ENCODE data around the gene DNALI1. TPM values are rescaled to one million over a fixed set of nuclear protein-coding genes. Genes with fewer than 3 reads are reported as not detected.
"Not testable (repeated sequence)": the region's sequence is repeated elsewhere in the genome, so short reads cannot be mapped to it uniquely, and the experiment has no call there.

Gene DNALI1
- total and polyA plus RNA-seq, 2 experiments from 2014 or later, result 0.32 to 2.1 TPM

- 76% methylated on average over 18 of the region's 18 CpGs for whole genome bisulfite sequencing, 2 experiments (ENCODE audit: low coverage in 1 of 2, low lambda C conversion rate in 2 of 2, missing lambda C conversion rate in 2 of 2)
Measured at GRCh38 chr1:37515185-37516034, 41.3 kb upstream of the DNALI1 start.

DNA sequence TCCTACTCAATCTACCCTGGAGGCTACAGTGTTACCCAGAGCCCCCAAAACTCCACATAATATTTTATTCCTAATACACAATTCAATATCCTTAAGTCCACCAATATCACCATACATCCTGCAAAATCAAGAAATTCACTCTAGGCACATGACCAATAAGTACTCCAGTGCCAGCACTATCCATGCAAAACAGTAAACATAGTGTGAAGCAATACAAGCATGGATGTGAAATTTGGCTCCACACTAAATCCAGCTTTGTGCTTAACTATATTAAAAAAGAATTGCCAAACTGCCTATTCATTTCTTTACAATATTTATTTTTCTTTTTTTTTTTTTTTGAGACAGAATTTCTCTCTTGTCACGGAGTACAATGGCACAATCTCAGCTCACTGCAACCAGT, 39.2 kb upstream of the DNALI1 start:
- Histone ChIP-seq H3K36me3 (ENCODE audit: low read depth) (no peaks in the 10 kb centered on the region), H3K9me2 (ENCODE audit: insufficient read depth) (no peaks in the 10 kb centered on the region), H3K79me2 (ENCODE audit: insufficient read depth) (peaks cover 19% of the 10 kb centered on the region), H3K27me3 (replicated peaks; ENCODE audit: insufficient read depth) (no peaks in the 10 kb centered on the region), H3F3A (ENCODE audit: insufficient read depth) (peaks cover 9% of the 10 kb centered on the region), H3K9me3 (ENCODE audit: low read depth) (no peaks in the 10 kb centered on the region), H3K9ac (no peak overlapping the region), H3K4me3 (no peak overlapping the region), H2AFZ (no peak overlapping the region), H4K20me1 (ENCODE audit: insufficient read depth) (no peaks in the 10 kb centered on the region), H3K27ac (no peak overlapping the region), H3K4me2 (ENCODE audit: unreplicated experiment) (no peak overlapping the region), H3K4me1 (ENCODE audit: insufficient read depth) (0 out of 2 replicates have a peak, but pooled peaks cover 4% of the 10 kb centered on the region)
- WGBS, 2 experiments (ENCODE audit: low coverage in 1 of 2, low lambda C conversion rate in 2 of 2, missing lambda C conversion rate in 2 of 2), result 54 to 62% methylated on average over 1 of the region's 1 CpG
- in situ Hi-C loops (cut with MboI), result no loop called here
- no peak for DNase-seq
- TF ChIP-seq EZH2 (IDR thresholded peaks at IDR 0.05; ENCODE audit: insufficient read depth, poor library complexity, severe bottlenecking), result no peak
- no peak for TF ChIP-seq EZH2phosphoT487 (IDR thresholded peaks at IDR 0.05; ENCODE audit: insufficient read depth, low read depth)

More at GRCh38 chr1:37515185-37516034, 41.3 kb upstream of the DNALI1 start:
- no peaks in the 10 kb centered on the region for H4K20me1 ChIP-seq (ENCODE audit: insufficient read depth)
- peak overlapping the region; percentile 74 for H3K27ac ChIP-seq
- H3K4me2 ChIP-seq (ENCODE audit: unreplicated experiment), result peak overlapping the region; percentile 78
- TF ChIP-seq EZH2phosphoT487 (IDR thresholded peaks at IDR 0.05; ENCODE audit: insufficient read depth, low read depth), result no peak
- TF ChIP-seq EZH2 (IDR thresholded peaks at IDR 0.05; ENCODE audit: insufficient read depth, poor library complexity, severe bottlenecking), result no peak
- H2AFZ ChIP-seq, result peak overlapping the region; percentile 86
- in situ Hi-C loops (cut with MboI), result no loop called here
- H3K4me3 ChIP-seq, result peak overlapping the region; percentile 83
- H3F3A ChIP-seq (ENCODE audit: insufficient read depth), result peaks cover 9% of the 10 kb centered on the region
- H3K9me2 ChIP-seq (ENCODE audit: insufficient read depth), result no peaks in the 10 kb centered on the region
- no peak for DNase-seq
- peak overlapping the region; percentile 82 for H3K9ac ChIP-seq
- peaks cover 41% of the 10 kb centered on the region for H3K79me2 ChIP-seq (ENCODE audit: insufficient read depth)
- H3K27me3 ChIP-seq (replicated peaks; ENCODE audit: insufficient read depth), result no peaks in the 10 kb centered on the region
- peaks cover 15% of the 10 kb centered on the region for H3K36me3 ChIP-seq (ENCODE audit: low read depth)
- 0 out of 2 replicates have a peak, but pooled peaks cover 4% of the 10 kb centered on the region for H3K4me1 ChIP-seq (ENCODE audit: insufficient read depth)
- H3K9me3 ChIP-seq (ENCODE audit: low read depth), result no peaks in the 10 kb centered on the region

GRCh38 chr1:37518241-37518640, 38.5 kb upstream of the DNALI1 start:
- H3K27ac ChIP-seq; H4K20me1 ChIP-seq (ENCODE audit: insufficient read depth); DNase-seq; H3K9me3 ChIP-seq (ENCODE audit: low read depth); in situ Hi-C loops (cut with MboI); H2AFZ ChIP-seq; H3K36me3 ChIP-seq (ENCODE audit: low read depth); H3K27me3 ChIP-seq (replicated peaks; ENCODE audit: insufficient read depth); H3K4me1 ChIP-seq (ENCODE audit: insufficient read depth); H3K9ac ChIP-seq; H3F3A ChIP-seq (ENCODE audit: insufficient read depth); H3K4me2 ChIP-seq (ENCODE audit: unreplicated experiment); H3K9me2 ChIP-seq (ENCODE audit: insufficient read depth); H3K4me3 ChIP-seq: not testable (repeated sequence)
- H3K79me2 ChIP-seq (ENCODE audit: insufficient read depth), result peaks cover 12% of the 10 kb centered on the region
- 91% methylated on average over 11 to 30 of the region's 31 CpGs for WGBS, 2 experiments (ENCODE audit: low coverage in 1 of 2, low lambda C conversion rate in 2 of 2, missing lambda C conversion rate in 2 of 2)

DNA sequence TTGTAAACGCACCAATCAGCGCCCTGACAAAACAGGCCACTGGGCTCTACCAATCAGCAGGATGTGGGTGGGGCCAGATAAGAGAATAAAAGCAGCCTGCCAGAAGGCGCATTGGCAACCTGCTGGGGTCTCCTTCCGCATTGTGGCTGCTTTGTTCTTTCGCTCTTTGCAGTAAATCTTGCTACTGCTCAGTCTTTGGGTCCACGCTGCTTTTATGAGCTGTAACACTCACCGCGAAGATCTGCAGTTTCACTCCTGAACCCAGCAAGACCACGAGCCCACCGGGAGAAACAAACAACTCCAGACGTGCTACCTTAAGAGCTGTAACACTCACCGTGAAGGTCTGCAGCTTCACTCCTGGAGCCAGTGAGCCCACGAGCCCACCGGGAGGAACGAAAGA, 37.8 kb upstream of the DNALI1 start:
- H3K4me2 ChIP-seq (ENCODE audit: unreplicated experiment); H3K9ac ChIP-seq; H3K27ac ChIP-seq; H3K9me2 ChIP-seq (ENCODE audit: insufficient read depth); H3K9me3 ChIP-seq (ENCODE audit: low read depth); H2AFZ ChIP-seq; H3K4me1 ChIP-seq (ENCODE audit: insufficient read depth); DNase-seq; H3K79me2 ChIP-seq (ENCODE audit: insufficient read depth); H3K27me3 ChIP-seq (replicated peaks; ENCODE audit: insufficient read depth); H3K36me3 ChIP-seq (ENCODE audit: low read depth); H3K4me3 ChIP-seq; H3F3A ChIP-seq (ENCODE audit: insufficient read depth); in situ Hi-C loops (cut with MboI); H4K20me1 ChIP-seq (ENCODE audit: insufficient read depth): not testable (repeated sequence)
- WGBS, 2 experiments (ENCODE audit: low coverage in 1 of 2, low lambda C conversion rate in 2 of 2, missing lambda C conversion rate in 2 of 2), result 68 to 69% methylated on average over 15 of the region's 15 CpGs

DNA sequence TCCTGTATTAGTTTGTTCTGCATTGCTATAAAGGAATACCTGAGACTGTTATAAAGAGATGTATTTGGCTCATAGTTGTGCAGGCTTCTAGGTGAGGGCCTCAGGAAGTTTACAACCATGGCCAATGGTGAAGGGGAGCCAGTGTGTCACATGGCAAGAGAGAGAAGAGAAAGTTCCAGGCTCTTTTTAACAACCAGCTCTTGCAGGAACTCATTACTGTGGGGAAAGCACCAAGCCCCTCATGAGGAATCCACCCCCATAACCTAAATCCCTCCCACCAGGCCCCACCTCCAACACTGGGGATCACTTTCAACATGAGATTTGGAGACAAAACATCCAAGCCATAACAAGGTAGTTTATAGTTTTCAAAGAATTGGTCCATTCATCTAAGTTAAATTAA, 37.1 kb upstream of the DNALI1 start:
- H3K4me2 ChIP-seq (ENCODE audit: unreplicated experiment), result no peak overlapping the region

DNA sequence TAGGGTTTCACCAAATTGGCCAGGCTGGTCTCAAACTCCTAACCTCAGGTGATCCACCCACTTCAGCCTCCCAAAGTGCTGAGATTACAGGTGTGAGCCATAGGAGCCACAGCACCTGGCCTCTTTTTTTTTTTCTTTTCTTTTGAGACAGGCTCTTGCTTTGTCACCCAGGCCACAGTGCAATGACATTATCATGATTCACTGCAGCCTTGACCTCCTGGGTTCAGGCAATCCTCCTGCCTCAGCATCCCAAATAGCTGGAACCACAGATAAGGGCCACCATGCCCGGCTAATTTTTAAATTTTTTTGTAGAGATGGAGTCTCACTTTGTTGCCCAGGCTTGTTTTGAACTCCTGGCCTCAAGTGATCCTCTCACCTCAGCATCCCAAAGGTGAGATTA, 26.9 kb upstream of the DNALI1 start:
- 97 to 100% methylated on average over 1 of the region's 1 CpG for WGBS, 2 experiments (ENCODE audit: low coverage in 1 of 2, low lambda C conversion rate in 2 of 2, missing lambda C conversion rate in 2 of 2)
- H3K9ac ChIP-seq; H3K9me3 ChIP-seq (ENCODE audit: low read depth); H4K20me1 ChIP-seq (ENCODE audit: insufficient read depth); H3K36me3 ChIP-seq (ENCODE audit: low read depth); H3K4me3 ChIP-seq; DNase-seq; H3K4me2 ChIP-seq (ENCODE audit: unreplicated experiment); H3K27ac ChIP-seq; H3K9me2 ChIP-seq (ENCODE audit: insufficient read depth); H3K27me3 ChIP-seq (replicated peaks; ENCODE audit: insufficient read depth); H2AFZ ChIP-seq; H3K79me2 ChIP-seq (ENCODE audit: insufficient read depth); in situ Hi-C loops (cut with MboI): not testable (repeated sequence)
- Histone ChIP-seq H3F3A (ENCODE audit: insufficient read depth) (peaks cover 12% of the 10 kb centered on the region), H3K4me1 (ENCODE audit: insufficient read depth) (peaks cover 15% of the 10 kb centered on the region)

More for the DNA sequence above, 37.1 kb upstream of the DNALI1 start:
- peaks cover 9% of the 10 kb centered on the region for H3F3A ChIP-seq (ENCODE audit: insufficient read depth)
- in situ Hi-C loops (cut with MboI), result no loop called here
- H3K9me3 ChIP-seq (ENCODE audit: low read depth), result no peaks in the 10 kb centered on the region
- no peak overlapping the region for H3K4me3 ChIP-seq
- no peak for DNase-seq
- H3K4me1 ChIP-seq (ENCODE audit: insufficient read depth), result 0 out of 2 replicates have a peak, but pooled peaks cover 4% of the 10 kb centered on the region
- H3K27ac ChIP-seq, result no peak overlapping the region
- TF ChIP-seq EZH2phosphoT487 (IDR thresholded peaks at IDR 0.05; ENCODE audit: insufficient read depth, low read depth) (no peak), EZH2 (IDR thresholded peaks at IDR 0.05; ENCODE audit: insufficient read depth, poor library complexity, severe bottlenecking) (no peak)
- no peak overlapping the region for H2AFZ ChIP-seq
- no peak overlapping the region for H3K9ac ChIP-seq
- no peaks in the 10 kb centered on the region for H3K79me2 ChIP-seq (ENCODE audit: insufficient read depth)
- no peaks in the 10 kb centered on the region for H3K36me3 ChIP-seq (ENCODE audit: low read depth)
- no peaks in the 10 kb centered on the region for H4K20me1 ChIP-seq (ENCODE audit: insufficient read depth)
- no peaks in the 10 kb centered on the region for H3K27me3 ChIP-seq (replicated peaks; ENCODE audit: insufficient read depth)
- H3K9me2 ChIP-seq (ENCODE audit: insufficient read depth), result no peaks in the 10 kb centered on the region

All from GM23248 (cell line).